Upper lobe of left lung (tissue), 4 donors: ENCODE results near the gene ZNF556.

Experiments used
- POLR2A ChIP-seq, 4 donors: fragments of 450-650 bp; IDR thresholded peaks; one replicate each; pipeline ENCODE4 v1.5.1; 2016 to 2017; ENCODE audit warnings: antibody characterized with exemption in 4 of 4, mild to moderate bottlenecking in 2 of 4
- POLR2AphosphoS5 ChIP-seq, 2 donors: sonication (generic); formaldehyde crosslinking; IDR thresholded peaks; one replicate each; pipeline ENCODE4 v1.5.1; 2017; ENCODE audit warnings: antibody characterized with exemption in 2 of 2
- TF ChIP-seq, protein P1 (sequence below), 6 experiments: fragments of 450-650 bp in 4 of 6; fragments of 200-600 bp in 2 of 6; sonication (generic) in 2 of 6; IDR thresholded peaks; one replicate each; pipeline ENCODE4 v1.5.1; 2016 to 2019; ENCODE audit warnings: antibody characterized with exemption in 6 of 6

DNA sequence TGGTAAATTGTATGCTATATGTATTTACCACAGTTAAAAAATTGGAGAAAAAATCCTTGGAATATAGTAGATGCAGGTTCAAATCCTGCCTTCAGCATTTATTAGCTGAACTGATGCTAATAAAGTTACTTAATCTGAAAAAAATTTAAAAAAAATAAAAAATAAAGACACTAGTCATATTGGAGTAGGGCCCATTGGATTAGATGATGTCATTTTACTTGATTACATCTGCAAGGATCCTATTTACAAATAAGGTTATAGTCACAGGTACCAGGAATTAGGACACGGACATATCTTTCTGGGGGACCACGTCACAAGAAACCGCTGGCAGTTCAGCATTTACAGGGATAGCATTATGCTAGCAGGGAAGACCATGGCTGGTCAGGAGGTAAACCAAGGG lies 19.6 kb upstream of the ZNF556 start:
- TF ChIP-seq POLR2AphosphoS5 (IDR thresholded peaks at IDR 0.05) (no peak), POLR2A (IDR thresholded peaks at IDR 0.05) (no peak)
- TF ChIP-seq, protein P1, sequence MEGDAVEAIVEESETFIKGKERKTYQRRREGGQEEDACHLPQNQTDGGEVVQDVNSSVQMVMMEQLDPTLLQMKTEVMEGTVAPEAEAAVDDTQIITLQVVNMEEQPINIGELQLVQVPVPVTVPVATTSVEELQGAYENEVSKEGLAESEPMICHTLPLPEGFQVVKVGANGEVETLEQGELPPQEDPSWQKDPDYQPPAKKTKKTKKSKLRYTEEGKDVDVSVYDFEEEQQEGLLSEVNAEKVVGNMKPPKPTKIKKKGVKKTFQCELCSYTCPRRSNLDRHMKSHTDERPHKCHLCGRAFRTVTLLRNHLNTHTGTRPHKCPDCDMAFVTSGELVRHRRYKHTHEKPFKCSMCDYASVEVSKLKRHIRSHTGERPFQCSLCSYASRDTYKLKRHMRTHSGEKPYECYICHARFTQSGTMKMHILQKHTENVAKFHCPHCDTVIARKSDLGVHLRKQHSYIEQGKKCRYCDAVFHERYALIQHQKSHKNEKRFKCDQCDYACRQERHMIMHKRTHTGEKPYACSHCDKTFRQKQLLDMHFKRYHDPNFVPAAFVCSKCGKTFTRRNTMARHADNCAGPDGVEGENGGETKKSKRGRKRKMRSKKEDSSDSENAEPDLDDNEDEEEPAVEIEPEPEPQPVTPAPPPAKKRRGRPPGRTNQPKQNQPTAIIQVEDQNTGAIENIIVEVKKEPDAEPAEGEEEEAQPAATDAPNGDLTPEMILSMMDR (IDR thresholded peaks at IDR 0.05): no peak
